Measurements from ENCODE around the gene CSTPP1.

DNA sequence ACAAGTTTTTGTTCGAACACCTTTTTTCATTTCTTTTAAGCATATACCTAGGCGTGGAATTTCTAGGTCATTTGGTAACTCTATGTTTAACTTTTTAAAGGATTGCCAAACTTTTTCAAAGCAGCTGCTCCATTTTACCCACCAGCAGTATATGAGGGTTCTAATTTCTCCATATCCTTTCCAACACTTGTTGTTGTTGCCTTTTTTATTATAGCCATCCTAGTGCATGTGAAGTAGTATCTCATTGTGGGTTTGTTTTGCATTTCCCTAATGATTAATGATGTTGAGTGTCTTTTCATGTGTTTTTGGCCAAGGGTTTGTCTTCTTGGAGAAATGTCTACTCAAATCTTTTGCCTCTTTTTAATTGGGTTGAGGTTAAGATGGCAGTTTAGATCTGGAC, 24.5 kb downstream of the CSTPP1 start:
- TF ChIP-seq POLR2A (IDR thresholded peaks at IDR 0.05; ENCODE audit: low read depth, low read length): no peak
- TF ChIP-seq, protein P1, sequence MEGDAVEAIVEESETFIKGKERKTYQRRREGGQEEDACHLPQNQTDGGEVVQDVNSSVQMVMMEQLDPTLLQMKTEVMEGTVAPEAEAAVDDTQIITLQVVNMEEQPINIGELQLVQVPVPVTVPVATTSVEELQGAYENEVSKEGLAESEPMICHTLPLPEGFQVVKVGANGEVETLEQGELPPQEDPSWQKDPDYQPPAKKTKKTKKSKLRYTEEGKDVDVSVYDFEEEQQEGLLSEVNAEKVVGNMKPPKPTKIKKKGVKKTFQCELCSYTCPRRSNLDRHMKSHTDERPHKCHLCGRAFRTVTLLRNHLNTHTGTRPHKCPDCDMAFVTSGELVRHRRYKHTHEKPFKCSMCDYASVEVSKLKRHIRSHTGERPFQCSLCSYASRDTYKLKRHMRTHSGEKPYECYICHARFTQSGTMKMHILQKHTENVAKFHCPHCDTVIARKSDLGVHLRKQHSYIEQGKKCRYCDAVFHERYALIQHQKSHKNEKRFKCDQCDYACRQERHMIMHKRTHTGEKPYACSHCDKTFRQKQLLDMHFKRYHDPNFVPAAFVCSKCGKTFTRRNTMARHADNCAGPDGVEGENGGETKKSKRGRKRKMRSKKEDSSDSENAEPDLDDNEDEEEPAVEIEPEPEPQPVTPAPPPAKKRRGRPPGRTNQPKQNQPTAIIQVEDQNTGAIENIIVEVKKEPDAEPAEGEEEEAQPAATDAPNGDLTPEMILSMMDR (conservative IDR thresholded peaks at IDR 0.05; ENCODE audit: low read depth, low read length): no peak
- no peak for TF ChIP-seq RAD21 (IDR thresholded peaks at IDR 0.05; ENCODE audit: low read length)
- no peak for TF ChIP-seq SMC3 (IDR thresholded peaks at IDR 0.05; ENCODE audit: low read depth, low read length)
- TF ChIP-seq BHLHE40 (IDR thresholded peaks at IDR 0.05; ENCODE audit: low read depth, low read length): no peak
- no peak for TF ChIP-seq CEBPB (IDR thresholded peaks at IDR 0.05; ENCODE audit: low read depth, low read length)
- no peak for TF ChIP-seq MXI1 (IDR thresholded peaks at IDR 0.05; ENCODE audit: borderline replicate concordance, low read depth, low read length)
- TF ChIP-seq, protein P2, sequence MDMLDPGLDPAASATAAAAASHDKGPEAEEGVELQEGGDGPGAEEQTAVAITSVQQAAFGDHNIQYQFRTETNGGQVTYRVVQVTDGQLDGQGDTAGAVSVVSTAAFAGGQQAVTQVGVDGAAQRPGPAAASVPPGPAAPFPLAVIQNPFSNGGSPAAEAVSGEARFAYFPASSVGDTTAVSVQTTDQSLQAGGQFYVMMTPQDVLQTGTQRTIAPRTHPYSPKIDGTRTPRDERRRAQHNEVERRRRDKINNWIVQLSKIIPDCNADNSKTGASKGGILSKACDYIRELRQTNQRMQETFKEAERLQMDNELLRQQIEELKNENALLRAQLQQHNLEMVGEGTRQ (IDR thresholded peaks at IDR 0.05; ENCODE audit: low read depth, low read length): no peak
- no peak for TF ChIP-seq MAFK (IDR thresholded peaks at IDR 0.05; ENCODE audit: low read depth, low read length)
- no peak for TF ChIP-seq RCOR1 (IDR thresholded peaks at IDR 0.05; ENCODE audit: insufficient replicate concordance, low read length)
- TF ChIP-seq, protein P3, sequence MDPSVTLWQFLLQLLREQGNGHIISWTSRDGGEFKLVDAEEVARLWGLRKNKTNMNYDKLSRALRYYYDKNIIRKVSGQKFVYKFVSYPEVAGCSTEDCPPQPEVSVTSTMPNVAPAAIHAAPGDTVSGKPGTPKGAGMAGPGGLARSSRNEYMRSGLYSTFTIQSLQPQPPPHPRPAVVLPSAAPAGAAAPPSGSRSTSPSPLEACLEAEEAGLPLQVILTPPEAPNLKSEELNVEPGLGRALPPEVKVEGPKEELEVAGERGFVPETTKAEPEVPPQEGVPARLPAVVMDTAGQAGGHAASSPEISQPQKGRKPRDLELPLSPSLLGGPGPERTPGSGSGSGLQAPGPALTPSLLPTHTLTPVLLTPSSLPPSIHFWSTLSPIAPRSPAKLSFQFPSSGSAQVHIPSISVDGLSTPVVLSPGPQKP (IDR thresholded peaks at IDR 0.05; ENCODE audit: borderline replicate concordance, low read depth, low read length): no peak
- TF ChIP-seq NFE2L2 (IDR thresholded peaks at IDR 0.05; ENCODE audit: low read depth, low read length): no peak
